SK-N-SH (cell line): ENCODE results near the gene ASGR1. TPM values are rescaled to one million over a fixed set of nuclear protein-coding genes. Genes with fewer than 3 reads are reported as not detected.

ENCODE experiments used
- CTCF ChIA-PET: fragments of 300-600, 350-600 bp; formaldehyde crosslinking; extraction: SDS; loops from one replicate; lab custom pipeline; 2021; lab: Yijun Ruan, JAX
- POLR2A ChIA-PET: fragments of 350-600 bp; sonication (Branson Sonifier 250); formaldehyde crosslinking; extraction: SDS; loops from one replicate; lab custom pipeline; 2020; ENCODE audit warnings: antibody characterized with exemption, inconsistent platforms; lab: Yijun Ruan, JAX
- DNase-seq: peaks from one replicate; pipeline ENCODE4 v3.0.0; 2012
- H2AFZ ChIP-seq: fragments of 200-600 bp; sonication (generic); 2 replicates; pipeline ENCODE4 v1.8.1; 2016; ENCODE audit warnings: antibody characterized with exemption, mild to moderate bottlenecking, low read depth
- H3F3A ChIP-seq: fragments of 200-600 bp; sonication (generic); replicated peaks from 2 replicates; pipeline ENCODE3; 2016; ENCODE audit warnings: antibody characterized with exemption, mild to moderate bottlenecking; ENCODE audit not compliant: insufficient read depth
- H3K27ac ChIP-seq, 2 experiments: fragments of 200-500 bp in 1 of 2; fragments of 200-600 bp in 1 of 2; sonication (Bioruptor generic) in 1 of 2; sonication (generic), shearing (Covaris generic) in 1 of 2; 2 replicates each; pipeline versions ENCODE4 v1.5.1 to v1.6.1; 2014 to 2016; ENCODE audit warnings: low read depth in 2 of 2, inconsistent platforms in 1 of 2, low read length in 1 of 2, mild to moderate bottlenecking in 1 of 2, mixed read lengths in 1 of 2
- H3K27me3 ChIP-seq: fragments of 200-600 bp; sonication (generic), shearing (Covaris generic); 2 replicates; pipeline ENCODE4 v1.6.1; 2016; ENCODE audit warnings: mixed run types; ENCODE audit not compliant: insufficient read depth
- H3K36me3 ChIP-seq, 2 experiments: fragments of 200-500 bp in 1 of 2; fragments of 200-600 bp in 1 of 2; sonication (Bioruptor generic) in 1 of 2; sonication (generic) in 1 of 2; replicated peaks in 1 of 2; 2 replicates each; pipeline versions ENCODE3 to v1.5.1; 2014 to 2016; ENCODE audit warnings: low read length in 1 of 2, mild to moderate bottlenecking in 1 of 2; ENCODE audit not compliant: insufficient read depth in 2 of 2, control insufficient read depth in 1 of 2
- H3K4me1 ChIP-seq, 2 experiments: fragments of 200-500 bp in 1 of 2; fragments of 200-600 bp in 1 of 2; sonication (Bioruptor generic) in 1 of 2; sonication (generic), shearing (Covaris generic) in 1 of 2; 2 replicates each; pipeline versions ENCODE4 v1.5.1 to v1.6.1; 2014 to 2016; ENCODE audit warnings: low read depth in 1 of 2, low read length in 1 of 2, mixed run types in 1 of 2; ENCODE audit not compliant: insufficient read depth in 2 of 2, control insufficient read depth in 1 of 2
- H3K4me2 ChIP-seq: fragments of 200-600 bp; sonication (generic), shearing (Covaris generic); 2 replicates; pipeline ENCODE4 v1.6.1; 2017; ENCODE audit warnings: mixed run types
- H3K4me3 ChIP-seq, 2 experiments: fragments of 200-500 bp in 1 of 2; fragments of 200-600 bp in 1 of 2; sonication (Bioruptor generic) in 1 of 2; sonication (generic), shearing (Covaris generic) in 1 of 2; 2 replicates each; pipeline versions ENCODE4 v1.5.1 to v1.8.1; 2014 to 2016; ENCODE audit warnings: low read depth in 2 of 2, inconsistent platforms in 1 of 2, low read length in 1 of 2, mild to moderate bottlenecking in 1 of 2, mixed read lengths in 1 of 2, moderate library complexity in 1 of 2
- H3K79me2 ChIP-seq: fragments of 200-600 bp; sonication (generic); 2 replicates; pipeline ENCODE4 v1.8.1; 2017; ENCODE audit warnings: mild to moderate bottlenecking; ENCODE audit not compliant: insufficient read depth
- H3K9ac ChIP-seq: fragments of 200-600 bp; sonication (generic); 2 replicates; pipeline ENCODE4 v1.6.1; 2017; ENCODE audit warnings: mixed run types
- H3K9me2 ChIP-seq: fragments of 200-600 bp; sonication (generic); 2 replicates; pipeline ENCODE4 v1.6.1; 2017; ENCODE audit warnings: mixed run types
- H3K9me3 ChIP-seq: fragments of 200-600 bp; sonication (generic); 2 replicates; pipeline ENCODE4 v1.6.1; 2017; ENCODE audit warnings: mixed run types, mild to moderate bottlenecking, moderate library complexity
- H4K20me1 ChIP-seq: fragments of 200-600 bp; sonication (generic); 2 replicates; pipeline ENCODE4 v1.6.1; 2017; ENCODE audit warnings: mild to moderate bottlenecking, mixed run types; ENCODE audit not compliant: insufficient read depth
- CHD2 ChIP-seq: fragments of 150-350 bp; IDR thresholded peaks from 2 replicates; pipeline ENCODE4 v1.6.1; 2018; ENCODE audit warnings: low read length; ENCODE audit not compliant: partially characterized antibody
- EP300 ChIP-seq, 2 experiments: IDR thresholded peaks; 2 replicates each; pipeline versions ENCODE4 v1.4.0 to v1.6.1; 2012; ENCODE audit warnings: borderline replicate concordance in 1 of 2, low read depth in 1 of 2, low read length in 1 of 2
- IRF3 ChIP-seq: fragments of 150-350 bp; IDR thresholded peaks from 2 replicates; pipeline ENCODE4 v1.6.1; 2016; ENCODE audit warnings: mild to moderate bottlenecking, low read depth, low read length
- NFIC ChIP-seq: IDR thresholded peaks from 2 replicates; pipeline ENCODE4 v1.4.0; 2012; ENCODE audit warnings: borderline replicate concordance
- RAD21 ChIP-seq: IDR thresholded peaks from 2 replicates; pipeline ENCODE4 v1.6.1; 2012; ENCODE audit warnings: mild to moderate bottlenecking, low read length
- RFX5 ChIP-seq: IDR thresholded peaks from 2 replicates; pipeline ENCODE4 v1.6.1; 2012; ENCODE audit warnings: mild to moderate bottlenecking, improper control_type of control experiment, low read length
- TAF1 ChIP-seq: IDR thresholded peaks from 2 replicates; pipeline ENCODE4 v1.6.1; 2012; ENCODE audit warnings: low read depth, mild to moderate bottlenecking, low read length, moderate library complexity, borderline replicate concordance
- ZBTB33 ChIP-seq: IDR thresholded peaks from 2 replicates; pipeline ENCODE4 v1.4.0; 2012; ENCODE audit warnings: low read depth, borderline replicate concordance
- WGBS: methylation state at CpG from one replicate; pipeline ENCODE4 v1.1.6; 2017; ENCODE audit warnings: low lambda C conversion rate; 5-methylcytosine and 5-hydroxymethylcytosine counted together
- polyA plus RNA-seq, 3 experiments: library from polyadenylated mRNA; depleted of rRNA; stranded (reverse); fragments of >200 nt; gene quantifications; 2 replicates each; pipeline ENCODE4 v1.2.3, GENCODE V29; 2012
- TF ChIP-seq, protein P1 (sequence below): fragments of 150-350 bp; IDR thresholded peaks from 2 replicates; pipeline ENCODE4 v1.6.1; 2017; ENCODE audit warnings: antibody characterized with exemption, low read length, low read depth, borderline replicate concordance
- TF ChIP-seq, protein P2 (sequence below): IDR thresholded peaks from 2 replicates; pipeline ENCODE4 v1.4.0; 2012; ENCODE audit warnings: low read depth, borderline replicate concordance
- TF ChIP-seq, protein P3 (sequence below): IDR thresholded peaks from 2 replicates; pipeline ENCODE4 v1.4.0; 2012; ENCODE audit warnings: low read depth
- TF ChIP-seq, protein P4 (sequence below): IDR thresholded peaks from 2 replicates; pipeline ENCODE4; 2012
- TF ChIP-seq, protein P5 (sequence below): fragments of 200-600 bp; sonication (generic); IDR thresholded peaks from 2 replicates; pipeline ENCODE4 v1.6.1; 2017; ENCODE audit warnings: antibody characterized with exemption, mild to moderate bottlenecking, moderate library complexity

The ASGR1 gene
- polyA plus RNA-seq, 1 of the 3 experiments (the other 2 are of a cell fraction): 2.1 TPM

DNA sequence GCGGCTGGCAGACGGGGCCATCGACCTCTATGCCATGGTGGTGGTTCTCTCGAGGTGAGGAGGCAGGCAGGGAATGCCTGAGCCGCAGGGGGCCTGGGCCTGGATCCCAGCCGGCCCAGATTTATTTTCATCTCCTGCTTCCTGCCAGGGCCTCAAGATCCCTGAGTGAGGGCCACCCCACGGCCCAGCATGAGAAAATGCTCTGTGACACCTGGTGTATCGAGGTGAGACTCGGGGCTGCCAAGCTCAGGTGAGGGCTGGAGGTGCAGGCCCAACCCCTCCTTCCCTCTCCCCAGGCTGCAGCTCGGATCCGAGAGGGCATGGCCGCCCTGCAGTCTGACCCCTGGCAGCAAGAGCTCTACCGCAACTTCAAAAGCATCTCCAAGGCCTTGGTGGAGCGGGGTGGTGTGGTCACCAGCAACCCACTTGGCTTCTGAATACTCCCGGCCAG, 45.5 kb upstream of the ASGR1 start:
- 81% methylated on average over 5 of the region's 15 CpGs for WGBS
- Histone ChIP-seq H2AFZ (no peak overlapping the region), H3K9me2 (no peaks in the 10 kb centered on the region), H3K9me3 (no peaks in the 10 kb centered on the region), H4K20me1 (peaks cover 1% of the 10 kb centered on the region; the same call in 1 of the 2 replicates), H3K4me3 (no peak overlapping the region), H3K4me2 (no peak overlapping the region), H3K79me2 (peaks cover 24% of the 10 kb centered on the region), H3K27ac (no peak overlapping the region), H3K27me3 (no peaks in the 10 kb centered on the region), H3F3A (peaks cover 32% of the 10 kb centered on the region), H3K9ac (no peak overlapping the region), H3K36me3 (peaks cover 44 to 73% of the 10 kb centered on the region in 2 experiments), H3K4me1 (peaks cover 0 to 19% of the 10 kb centered on the region in 2 experiments; a peak in 2 of 4 replicates)
- POLR2A ChIA-PET: interaction anchor here (1.4 to 4.9 kb wide), 3 partner anchors 10 to 179 kb away, joined by 3 to 27 read pairs (median 6); partner anchors contain the start of gene DVL2
- CTCF ChIA-PET: interaction anchor here (2.3 to 3.5 kb wide), 2 partner anchors 10 to 72 kb away, joined by 8 to 15 read pairs; no protein-coding TSS in a partner anchor
- DNase-seq: no peak
- TF ChIP-seq, protein P1, sequence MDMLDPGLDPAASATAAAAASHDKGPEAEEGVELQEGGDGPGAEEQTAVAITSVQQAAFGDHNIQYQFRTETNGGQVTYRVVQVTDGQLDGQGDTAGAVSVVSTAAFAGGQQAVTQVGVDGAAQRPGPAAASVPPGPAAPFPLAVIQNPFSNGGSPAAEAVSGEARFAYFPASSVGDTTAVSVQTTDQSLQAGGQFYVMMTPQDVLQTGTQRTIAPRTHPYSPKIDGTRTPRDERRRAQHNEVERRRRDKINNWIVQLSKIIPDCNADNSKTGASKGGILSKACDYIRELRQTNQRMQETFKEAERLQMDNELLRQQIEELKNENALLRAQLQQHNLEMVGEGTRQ: no peak
- TF ChIP-seq, protein P2, sequence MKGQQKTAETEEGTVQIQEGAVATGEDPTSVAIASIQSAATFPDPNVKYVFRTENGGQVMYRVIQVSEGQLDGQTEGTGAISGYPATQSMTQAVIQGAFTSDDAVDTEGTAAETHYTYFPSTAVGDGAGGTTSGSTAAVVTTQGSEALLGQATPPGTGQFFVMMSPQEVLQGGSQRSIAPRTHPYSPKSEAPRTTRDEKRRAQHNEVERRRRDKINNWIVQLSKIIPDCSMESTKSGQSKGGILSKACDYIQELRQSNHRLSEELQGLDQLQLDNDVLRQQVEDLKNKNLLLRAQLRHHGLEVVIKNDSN: no peak
- no peak for TF ChIP-seq TAF1
- no peak for TF ChIP-seq RAD21
- TF ChIP-seq, protein P3, sequence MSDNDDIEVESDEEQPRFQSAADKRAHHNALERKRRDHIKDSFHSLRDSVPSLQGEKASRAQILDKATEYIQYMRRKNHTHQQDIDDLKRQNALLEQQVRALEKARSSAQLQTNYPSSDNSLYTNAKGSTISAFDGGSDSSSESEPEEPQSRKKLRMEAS: no peak
- TF ChIP-seq ZBTB33: no peak
- TF ChIP-seq RFX5: no peak
- no peak for TF ChIP-seq NFIC
- TF ChIP-seq, protein P4, sequence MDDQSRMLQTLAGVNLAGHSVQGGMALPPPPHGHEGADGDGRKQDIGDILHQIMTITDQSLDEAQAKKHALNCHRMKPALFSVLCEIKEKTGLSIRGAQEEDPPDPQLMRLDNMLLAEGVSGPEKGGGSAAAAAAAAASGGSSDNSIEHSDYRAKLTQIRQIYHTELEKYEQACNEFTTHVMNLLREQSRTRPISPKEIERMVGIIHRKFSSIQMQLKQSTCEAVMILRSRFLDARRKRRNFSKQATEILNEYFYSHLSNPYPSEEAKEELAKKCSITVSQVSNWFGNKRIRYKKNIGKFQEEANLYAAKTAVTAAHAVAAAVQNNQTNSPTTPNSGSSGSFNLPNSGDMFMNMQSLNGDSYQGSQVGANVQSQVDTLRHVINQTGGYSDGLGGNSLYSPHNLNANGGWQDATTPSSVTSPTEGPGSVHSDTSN: no peak
- TF ChIP-seq EP300 (IDR thresholded peaks at IDR 0.05; ENCODE audit: borderline replicate concordance in 1 of 2, low read depth in 1 of 2, low read length in 1 of 2): no peak

GRCh38 chr17:7224110-7224509, 44.9 kb upstream of the ASGR1 start:
- DNase-seq: no peak
- H3K4me2 ChIP-seq: no peak overlapping the region
- no peaks in the 10 kb centered on the region for H3K9me2 ChIP-seq
- 71% methylated on average over 3 of the region's 10 CpGs for WGBS
- H3K79me2 ChIP-seq: peaks cover 22% of the 10 kb centered on the region
- no peak overlapping the region for H2AFZ ChIP-seq
- POLR2A ChIA-PET: interaction anchor here (1.4 to 4.9 kb wide), 3 partner anchors 10 to 178 kb away, joined by 3 to 27 read pairs (median 6); partner anchors contain the start of gene DVL2
- H3K36me3 ChIP-seq: peaks cover 38 to 67% of the 10 kb centered on the region in 2 experiments
- H3K27me3 ChIP-seq: no peaks in the 10 kb centered on the region
- H3K27ac ChIP-seq: no peak overlapping the region
- CTCF ChIA-PET: interaction anchor here (2.3 to 3.5 kb wide), 2 partner anchors 9 to 73 kb away, joined by 8 to 15 read pairs; no protein-coding TSS in a partner anchor
- no peak overlapping the region for H3K9ac ChIP-seq
- H3F3A ChIP-seq: peaks cover 37% of the 10 kb centered on the region
- no peak overlapping the region for H3K4me3 ChIP-seq
- no peaks in the 10 kb centered on the region for H3K9me3 ChIP-seq
- no peaks in the 10 kb centered on the region; the same call in 1 of the 2 replicates for H4K20me1 ChIP-seq
- H3K4me1 ChIP-seq: peaks cover under 1 to 24% of the 10 kb centered on the region in 2 experiments; a peak in 2 of 4 replicates
- TF ChIP-seq ZBTB33 (no peak), TAF1 (no peak), CHD2 (no peak), IRF3 (no peak)
- TF ChIP-seq, protein P5, sequence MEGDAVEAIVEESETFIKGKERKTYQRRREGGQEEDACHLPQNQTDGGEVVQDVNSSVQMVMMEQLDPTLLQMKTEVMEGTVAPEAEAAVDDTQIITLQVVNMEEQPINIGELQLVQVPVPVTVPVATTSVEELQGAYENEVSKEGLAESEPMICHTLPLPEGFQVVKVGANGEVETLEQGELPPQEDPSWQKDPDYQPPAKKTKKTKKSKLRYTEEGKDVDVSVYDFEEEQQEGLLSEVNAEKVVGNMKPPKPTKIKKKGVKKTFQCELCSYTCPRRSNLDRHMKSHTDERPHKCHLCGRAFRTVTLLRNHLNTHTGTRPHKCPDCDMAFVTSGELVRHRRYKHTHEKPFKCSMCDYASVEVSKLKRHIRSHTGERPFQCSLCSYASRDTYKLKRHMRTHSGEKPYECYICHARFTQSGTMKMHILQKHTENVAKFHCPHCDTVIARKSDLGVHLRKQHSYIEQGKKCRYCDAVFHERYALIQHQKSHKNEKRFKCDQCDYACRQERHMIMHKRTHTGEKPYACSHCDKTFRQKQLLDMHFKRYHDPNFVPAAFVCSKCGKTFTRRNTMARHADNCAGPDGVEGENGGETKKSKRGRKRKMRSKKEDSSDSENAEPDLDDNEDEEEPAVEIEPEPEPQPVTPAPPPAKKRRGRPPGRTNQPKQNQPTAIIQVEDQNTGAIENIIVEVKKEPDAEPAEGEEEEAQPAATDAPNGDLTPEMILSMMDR: no peak
